Tibial nerve (tissue), 4 donors: ENCODE results near the gene BCL2L15. TPM values are rescaled to one million over a fixed set of nuclear protein-coding genes. Genes with fewer than 3 reads are reported as not detected.

Experiments used
- DNase-seq, 2 donors: peaks; one replicate each; pipeline ENCODE4 v3.0.0-alpha.2; 2019; ENCODE audit warnings: low spot score in 2 of 2
- H3K27ac ChIP-seq, 4 donors: fragments of 200-600 bp; sonication (generic) in 3 of 4; one replicate each; pipeline ENCODE4 v1.5.1; 2017 to 2019; ENCODE audit warnings: mild to moderate bottlenecking in 1 of 4
- H3K27me3 ChIP-seq, 2 donors: fragments of 200-600 bp; sonication (generic) in 1 of 2; one replicate each; pipeline versions ENCODE4 v1.5.1 to v1.6.0; 2017 to 2019
- H3K36me3 ChIP-seq, 3 donors: fragments of 200-600 bp; sonication (generic); one replicate each; pipeline ENCODE4 v1.5.1; 2018 to 2019
- H3K4me1 ChIP-seq, 4 donors: fragments of 200-600 bp; sonication (generic) in 3 of 4; one replicate each; pipeline ENCODE4 v1.5.1; 2017 to 2019
- H3K4me3 ChIP-seq, 4 donors: fragments of 200-600 bp; sonication (generic) in 3 of 4; one replicate each; pipeline ENCODE4 v1.5.1; 2017 to 2019; ENCODE audit warnings: mild to moderate bottlenecking in 1 of 4, moderate library complexity in 1 of 4
- H3K9me3 ChIP-seq, 4 donors: fragments of 200-600 bp; sonication (generic) in 3 of 4; one replicate each; pipeline ENCODE4 v1.5.1; 2017 to 2019
- CTCF ChIP-seq, 5 experiments: fragments of 200-600 bp in 3 of 5; fragments of 450-650 bp in 2 of 5; sonication (generic) in 3 of 5; IDR thresholded peaks; one replicate each; pipeline ENCODE4 v1.5.1; 2016 to 2019; ENCODE audit warnings: antibody characterized with exemption in 5 of 5, mild to moderate bottlenecking in 3 of 5, moderate library complexity in 2 of 5
- EP300 ChIP-seq, 2 donors: sonication (generic); formaldehyde crosslinking; IDR thresholded peaks; one replicate each; pipeline ENCODE4 v1.6.1; 2017; ENCODE audit warnings: antibody characterized with exemption in 2 of 2, mild to moderate bottlenecking in 1 of 2
- POLR2A ChIP-seq, 2 donors: fragments of 450-650 bp; IDR thresholded peaks; one replicate each; pipeline ENCODE4 v1.6.1; 2017; ENCODE audit warnings: antibody characterized with exemption in 2 of 2, mild to moderate bottlenecking in 2 of 2, moderate library complexity in 2 of 2
- WGBS, 2 donors: methylation state at CpG; one replicate each; pipeline ENCODE4 v1.1.5; 2018; 5-methylcytosine and 5-hydroxymethylcytosine counted together
- total RNA-seq, 4 donors: library from RNA; depleted of rRNA; stranded (reverse); fragments of >200 nt; gene quantifications; one replicate each; pipeline ENCODE4 v1.1.0, GENCODE V29; 2016

The BCL2L15 gene
- total RNA-seq, 4 donors from 2014 or later: 0.22 to 0.63 (median 0.35) TPM

DNA sequence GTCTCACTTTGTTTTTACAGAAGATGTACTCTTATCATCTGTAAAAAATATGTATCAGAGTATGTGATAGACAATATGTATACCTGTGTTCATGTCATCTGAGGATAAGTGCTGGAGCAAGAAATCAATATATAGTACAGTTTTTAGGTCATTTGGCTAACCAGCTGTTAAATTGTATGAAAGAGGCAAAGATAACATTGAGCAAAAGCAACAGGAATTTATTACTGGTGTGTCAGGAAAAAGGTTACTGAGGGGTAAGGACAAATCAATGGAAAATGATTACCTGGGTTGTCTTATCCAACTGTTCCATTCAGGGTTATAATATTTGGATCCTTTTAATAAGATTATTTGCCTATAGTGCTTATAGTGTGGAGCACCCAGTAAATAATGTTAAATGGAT is 46.6 kb upstream of the BCL2L15 start:
- Histone ChIP-seq H3K4me1 (peaks cover 0 to 71% (median 38%) of the 10 kb centered on the region in 4 donors), H3K36me3 (no peaks in the 10 kb centered on the region), H3K9me3 (no peaks in the 10 kb centered on the region), H3K27ac (no peak overlapping the region), H3K27me3 (no peaks in the 10 kb centered on the region), H3K4me3 (no peak overlapping the region)
- no peak for TF ChIP-seq POLR2A (IDR thresholded peaks at IDR 0.05)
- no peak for TF ChIP-seq EP300 (IDR thresholded peaks at IDR 0.05)
- TF ChIP-seq CTCF (IDR thresholded peaks at IDR 0.05): no peak
- no peak for DNase-seq

- 14 to 15% methylated on average over 3 of the region's 3 CpGs for WGBS, 2 donors
- Histone ChIP-seq H3K4me1 (peaks cover 0 to 61% (median 43%) of the 10 kb centered on the region in 4 donors), H3K27ac (peak overlapping the region in 3 of 4 donors; percentile 90 to 98 (median 97)), H3K36me3 (no peaks in the 10 kb centered on the region), H3K9me3 (no peaks in the 10 kb centered on the region), H3K4me3 (peak overlapping the region in 2 of 4 donors; percentile 14 to 90), H3K27me3 (no peaks in the 10 kb centered on the region)
- TF ChIP-seq EP300 (IDR thresholded peaks at IDR 0.05): no peak
- no peak for TF ChIP-seq CTCF (IDR thresholded peaks at IDR 0.05)
- TF ChIP-seq POLR2A (IDR thresholded peaks at IDR 0.05): no peak
- no peak for DNase-seq
Measured at GRCh38 chr1:113931451-113931851, 44.1 kb upstream of the BCL2L15 start.

DNA sequence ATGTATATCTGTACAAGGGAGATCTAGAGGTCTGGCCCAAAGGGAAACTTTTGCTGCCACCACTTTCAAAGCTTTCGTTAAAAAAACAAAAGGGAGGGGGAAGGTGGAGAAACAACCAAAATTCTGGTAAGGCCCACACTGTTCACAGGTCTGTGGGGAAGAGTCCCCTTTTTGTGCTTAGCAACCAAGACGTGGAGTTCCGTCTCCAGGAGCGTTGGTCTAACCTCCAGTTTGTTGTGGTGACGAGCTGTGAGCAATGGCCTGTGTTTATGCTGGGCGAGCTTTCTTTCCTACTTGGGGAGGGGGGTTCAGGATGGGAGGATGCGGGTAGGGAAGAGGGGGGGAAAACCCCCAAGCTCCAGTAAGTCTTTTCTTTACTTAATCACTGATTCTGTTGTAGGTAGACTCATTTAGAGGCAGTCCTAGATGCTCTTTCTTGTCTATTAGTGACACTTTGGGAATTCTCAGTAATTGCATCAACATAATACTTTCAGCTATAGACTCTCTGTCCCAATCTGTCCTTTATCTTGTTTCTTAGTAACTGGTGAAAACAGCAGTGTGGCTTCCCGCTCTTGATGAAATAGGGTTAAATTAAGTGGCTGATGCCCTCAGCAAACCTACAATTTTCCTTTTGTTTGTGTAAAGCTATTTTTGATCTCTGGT is 43.2 kb upstream of the BCL2L15 start:
- Histone ChIP-seq H3K4me1 (peaks cover 0 to 58% (median 41%) of the 10 kb centered on the region in 4 donors), H3K36me3 (no peaks in the 10 kb centered on the region), H3K27ac (peak overlapping the region; percentile 90 to 98 (median 94)), H3K9me3 (no peaks in the 10 kb centered on the region), H3K4me3 (peak overlapping the region; percentile 90 to 97 (median 94)), H3K27me3 (no peaks in the 10 kb centered on the region)
- no peak for DNase-seq
- no peak for TF ChIP-seq CTCF (IDR thresholded peaks at IDR 0.05)
- no peak for TF ChIP-seq POLR2A (IDR thresholded peaks at IDR 0.05)
- no peak for TF ChIP-seq EP300 (IDR thresholded peaks at IDR 0.05)
- 2% methylated on average over 8 of the region's 8 CpGs for WGBS, 2 donors

- Histone ChIP-seq H3K9me3 (no peaks in the 10 kb centered on the region), H3K27me3 (no peaks in the 10 kb centered on the region), H3K4me3 (peak overlapping the region; percentile 90 to 97 (median 94)), H3K4me1 (peaks cover 0 to 55% (median 41%) of the 10 kb centered on the region in 4 donors), H3K27ac (peak overlapping the region; percentile 90 to 98 (median 94)), H3K36me3 (no peaks in the 10 kb centered on the region)
- TF ChIP-seq CTCF (IDR thresholded peaks at IDR 0.05) (peak in 1 of 5 experiments; percentile 24), EP300 (IDR thresholded peaks at IDR 0.05) (peak in 1 of 2 donors; percentile 18), POLR2A (IDR thresholded peaks at IDR 0.05) (no peak)
- DNase-seq: no peak
- 0 to 1% methylated on average over 27 of the region's 64 CpGs for WGBS, 2 donors
Measured at GRCh38 chr1:113929750-113930498, 42.5 kb upstream of the BCL2L15 start.
